Esophagus muscularis mucosa (tissue), 4 donors: ENCODE data around the gene CAMTA1.

Experiments used
- EP300 ChIP-seq: sonication (generic); formaldehyde crosslinking; IDR thresholded peaks from one replicate; pipeline ENCODE4 v1.6.1; 2017; ENCODE audit warnings: antibody characterized with exemption
- POLR2A ChIP-seq: fragments of 450-650 bp; IDR thresholded peaks from one replicate; pipeline ENCODE4 v1.6.1; 2017; ENCODE audit warnings: antibody characterized with exemption, moderate library complexity, mild to moderate bottlenecking, low read depth
- POLR2AphosphoS5 ChIP-seq, 2 donors: sonication (generic); formaldehyde crosslinking; IDR thresholded peaks; one replicate each; pipeline ENCODE4 v1.6.1; 2017; ENCODE audit warnings: antibody characterized with exemption in 2 of 2
- TF ChIP-seq, protein P1 (sequence below), 3 experiments: fragments of 200-600 bp in 2 of 3; fragments of 450-650 bp in 1 of 3; sonication (generic) in 2 of 3; IDR thresholded peaks; one replicate each; pipeline ENCODE4 v1.5.1; 2017 to 2019; ENCODE audit warnings: antibody characterized with exemption in 3 of 3, mild to moderate bottlenecking in 2 of 3, moderate library complexity in 1 of 3

DNA sequence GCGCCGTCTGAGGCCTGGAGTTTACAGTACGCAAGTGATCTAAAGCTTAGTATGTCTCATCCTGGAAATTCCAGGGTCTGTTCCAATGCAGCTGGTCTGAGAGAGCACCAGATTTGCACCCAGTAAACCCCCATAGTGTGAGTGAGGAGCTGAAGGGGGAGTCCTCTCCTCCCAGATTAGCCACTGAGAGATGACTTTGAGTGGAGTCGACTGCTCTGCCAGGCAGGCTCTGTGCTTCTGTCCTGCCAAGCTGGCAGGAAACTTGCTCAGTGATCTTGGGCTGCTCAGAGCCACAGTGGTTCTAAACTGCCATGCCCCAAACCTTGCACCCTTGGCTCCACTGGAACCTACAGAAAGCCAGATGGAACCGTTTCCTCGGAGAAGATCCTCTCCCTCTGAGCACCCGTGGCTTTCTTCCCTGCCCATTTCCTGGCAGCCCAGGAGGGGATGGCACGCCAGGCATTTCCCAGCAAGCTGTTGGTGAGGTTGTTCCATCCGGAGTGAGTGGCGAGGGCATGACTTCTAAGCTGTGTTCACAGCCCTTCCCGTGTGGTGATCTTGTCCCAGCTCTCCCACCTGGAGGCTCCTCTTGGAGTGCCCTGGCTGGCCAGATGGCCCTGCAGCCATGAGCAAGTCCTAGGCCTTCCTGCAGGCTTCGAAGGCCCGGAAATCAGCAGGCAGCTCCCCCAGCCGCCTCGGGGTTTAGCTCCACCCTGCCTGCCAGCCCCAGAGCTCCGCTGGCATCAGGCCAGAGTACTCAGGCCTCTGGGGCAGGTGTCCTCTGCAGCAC lies 859.9 kb downstream of the CAMTA1 start:
- TF ChIP-seq, protein P1, sequence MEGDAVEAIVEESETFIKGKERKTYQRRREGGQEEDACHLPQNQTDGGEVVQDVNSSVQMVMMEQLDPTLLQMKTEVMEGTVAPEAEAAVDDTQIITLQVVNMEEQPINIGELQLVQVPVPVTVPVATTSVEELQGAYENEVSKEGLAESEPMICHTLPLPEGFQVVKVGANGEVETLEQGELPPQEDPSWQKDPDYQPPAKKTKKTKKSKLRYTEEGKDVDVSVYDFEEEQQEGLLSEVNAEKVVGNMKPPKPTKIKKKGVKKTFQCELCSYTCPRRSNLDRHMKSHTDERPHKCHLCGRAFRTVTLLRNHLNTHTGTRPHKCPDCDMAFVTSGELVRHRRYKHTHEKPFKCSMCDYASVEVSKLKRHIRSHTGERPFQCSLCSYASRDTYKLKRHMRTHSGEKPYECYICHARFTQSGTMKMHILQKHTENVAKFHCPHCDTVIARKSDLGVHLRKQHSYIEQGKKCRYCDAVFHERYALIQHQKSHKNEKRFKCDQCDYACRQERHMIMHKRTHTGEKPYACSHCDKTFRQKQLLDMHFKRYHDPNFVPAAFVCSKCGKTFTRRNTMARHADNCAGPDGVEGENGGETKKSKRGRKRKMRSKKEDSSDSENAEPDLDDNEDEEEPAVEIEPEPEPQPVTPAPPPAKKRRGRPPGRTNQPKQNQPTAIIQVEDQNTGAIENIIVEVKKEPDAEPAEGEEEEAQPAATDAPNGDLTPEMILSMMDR (IDR thresholded peaks at IDR 0.05): no peak
- TF ChIP-seq POLR2AphosphoS5 (IDR thresholded peaks at IDR 0.05) (no peak), POLR2A (no peak), EP300 (no peak)
